ENCODE data around the gene LPAR2. TPM values are rescaled to one million over a fixed set of nuclear protein-coding genes. Genes with fewer than 3 reads are reported as not detected.

The LPAR2 gene
- polyA plus RNA-seq, 1 of the 3 experiments (the other 2 are of a cell fraction): 4.5 TPM

- Histone ChIP-seq H2AFZ (ENCODE audit: low read depth) (no peak overlapping the region), H3K36me3 (replicated peaks in 1 of 2; ENCODE audit: control insufficient read depth in 1 of 2, insufficient read depth in 2 of 2, low read length in 1 of 2) (no peaks in the 10 kb centered on the region), H3K27ac (ENCODE audit: low read depth in 2 of 2, low read length in 1 of 2) (no peak overlapping the region), H3K79me2 (ENCODE audit: insufficient read depth) (peaks cover 4% of the 10 kb centered on the region; the same call in 1 of the 2 replicates), H3K4me3 (ENCODE audit: low read depth in 2 of 2, low read length in 1 of 2) (no peak overlapping the region), H3K9ac (no peak overlapping the region), H3K4me2 (no peak overlapping the region), H3K9me2 (no peaks in the 10 kb centered on the region), H3K4me1 (ENCODE audit: control insufficient read depth in 1 of 2, insufficient read depth in 2 of 2, low read depth in 1 of 2, low read length in 1 of 2) (no peaks in the 10 kb centered on the region), H4K20me1 (ENCODE audit: insufficient read depth) (no peaks in the 10 kb centered on the region), H3K27me3 (ENCODE audit: insufficient read depth) (no peaks in the 10 kb centered on the region), H3F3A (replicated peaks; ENCODE audit: insufficient read depth) (peaks cover 5% of the 10 kb centered on the region), H3K9me3 (no peaks in the 10 kb centered on the region)
- ChIA-PET POLR2A (no interaction called here), CTCF (interaction anchor here (0.8 to 1.0 kb wide), 2 partner anchors 48 to 49 kb away, joined by 3 read pairs; no protein-coding TSS in a partner anchor)
- TF ChIP-seq TEAD4 (IDR thresholded peaks at IDR 0.05; ENCODE audit: borderline replicate concordance, insufficient read depth) (no peak), GATA2 (CRISPR knock-in tag; IDR thresholded peaks at IDR 0.05) (no peak), SIN3A (IDR thresholded peaks at IDR 0.05; ENCODE audit: borderline replicate concordance, low read depth, low read length) (no peak), RCOR1 (IDR thresholded peaks at IDR 0.05; ENCODE audit: low read length) (no peak), SMC3 (IDR thresholded peaks at IDR 0.05; ENCODE audit: low read depth, low read length) (no peak), RAD21 (IDR thresholded peaks at IDR 0.05; ENCODE audit: low read length) (no peak), FOXJ3 (CRISPR knock-in tag; IDR thresholded peaks at IDR 0.05) (no peak), ELF1 (IDR thresholded peaks at IDR 0.05) (no peak), EZH2phosphoT487 (IDR thresholded peaks at IDR 0.05; ENCODE audit: borderline replicate concordance, low read depth) (no peak), FOSL2 (IDR thresholded peaks at IDR 0.05; ENCODE audit: borderline replicate concordance, low read depth) (no peak), RFX5 (IDR thresholded peaks at IDR 0.05; ENCODE audit: low read length) (no peak)
- TF ChIP-seq, protein P1, sequence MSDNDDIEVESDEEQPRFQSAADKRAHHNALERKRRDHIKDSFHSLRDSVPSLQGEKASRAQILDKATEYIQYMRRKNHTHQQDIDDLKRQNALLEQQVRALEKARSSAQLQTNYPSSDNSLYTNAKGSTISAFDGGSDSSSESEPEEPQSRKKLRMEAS (IDR thresholded peaks at IDR 0.05; ENCODE audit: low read depth): no peak
- TF ChIP-seq, protein P2, sequence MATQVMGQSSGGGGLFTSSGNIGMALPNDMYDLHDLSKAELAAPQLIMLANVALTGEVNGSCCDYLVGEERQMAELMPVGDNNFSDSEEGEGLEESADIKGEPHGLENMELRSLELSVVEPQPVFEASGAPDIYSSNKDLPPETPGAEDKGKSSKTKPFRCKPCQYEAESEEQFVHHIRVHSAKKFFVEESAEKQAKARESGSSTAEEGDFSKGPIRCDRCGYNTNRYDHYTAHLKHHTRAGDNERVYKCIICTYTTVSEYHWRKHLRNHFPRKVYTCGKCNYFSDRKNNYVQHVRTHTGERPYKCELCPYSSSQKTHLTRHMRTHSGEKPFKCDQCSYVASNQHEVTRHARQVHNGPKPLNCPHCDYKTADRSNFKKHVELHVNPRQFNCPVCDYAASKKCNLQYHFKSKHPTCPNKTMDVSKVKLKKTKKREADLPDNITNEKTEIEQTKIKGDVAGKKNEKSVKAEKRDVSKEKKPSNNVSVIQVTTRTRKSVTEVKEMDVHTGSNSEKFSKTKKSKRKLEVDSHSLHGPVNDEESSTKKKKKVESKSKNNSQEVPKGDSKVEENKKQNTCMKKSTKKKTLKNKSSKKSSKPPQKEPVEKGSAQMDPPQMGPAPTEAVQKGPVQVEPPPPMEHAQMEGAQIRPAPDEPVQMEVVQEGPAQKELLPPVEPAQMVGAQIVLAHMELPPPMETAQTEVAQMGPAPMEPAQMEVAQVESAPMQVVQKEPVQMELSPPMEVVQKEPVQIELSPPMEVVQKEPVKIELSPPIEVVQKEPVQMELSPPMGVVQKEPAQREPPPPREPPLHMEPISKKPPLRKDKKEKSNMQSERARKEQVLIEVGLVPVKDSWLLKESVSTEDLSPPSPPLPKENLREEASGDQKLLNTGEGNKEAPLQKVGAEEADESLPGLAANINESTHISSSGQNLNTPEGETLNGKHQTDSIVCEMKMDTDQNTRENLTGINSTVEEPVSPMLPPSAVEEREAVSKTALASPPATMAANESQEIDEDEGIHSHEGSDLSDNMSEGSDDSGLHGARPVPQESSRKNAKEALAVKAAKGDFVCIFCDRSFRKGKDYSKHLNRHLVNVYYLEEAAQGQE (IDR thresholded peaks at IDR 0.05; ENCODE audit: low read depth, low read length): no peak
- TF ChIP-seq, protein P3, sequence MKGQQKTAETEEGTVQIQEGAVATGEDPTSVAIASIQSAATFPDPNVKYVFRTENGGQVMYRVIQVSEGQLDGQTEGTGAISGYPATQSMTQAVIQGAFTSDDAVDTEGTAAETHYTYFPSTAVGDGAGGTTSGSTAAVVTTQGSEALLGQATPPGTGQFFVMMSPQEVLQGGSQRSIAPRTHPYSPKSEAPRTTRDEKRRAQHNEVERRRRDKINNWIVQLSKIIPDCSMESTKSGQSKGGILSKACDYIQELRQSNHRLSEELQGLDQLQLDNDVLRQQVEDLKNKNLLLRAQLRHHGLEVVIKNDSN (IDR thresholded peaks at IDR 0.05; ENCODE audit: borderline replicate concordance, low read depth): no peak
- no peak for DNase-seq
- WGBS (ENCODE audit: low lambda C conversion rate): 91% methylated on average over 9 of the region's 9 CpGs
Observed at GRCh38 chr19:19602136-19602712, 25.8 kb downstream of the LPAR2 start.
